Esophagus muscularis mucosa (tissue), 4 donors: ENCODE measurements around the gene P4HB. TPM values are rescaled to one million over a fixed set of nuclear protein-coding genes. Genes with fewer than 3 reads are reported as not detected.
A peak's percentile ranks its signal among the peaks of the same experiment; 100 is the strongest.

ENCODE experiments used
- DNase-seq: peaks from one replicate; pipeline ENCODE4 v3.0.0-alpha.2; 2017; ENCODE audit errors: extremely low spot score
- H3K27ac ChIP-seq, 4 donors: fragments of 200-600 bp; sonication (generic); replicated peaks in 1 of 4; 1 replicate in 3 of 4; 2 replicates in 1 of 4; pipeline ENCODE4 v1.5.1; 2016 to 2019; ENCODE audit warnings: mild to moderate bottlenecking in 1 of 4
- H3K27me3 ChIP-seq, 4 donors: fragments of 200-600 bp; sonication (generic); one replicate each; pipeline versions ENCODE4 v1.5.1 to v1.6.0; 2016 to 2019
- H3K36me3 ChIP-seq, 4 donors: fragments of 200-600 bp; sonication (generic); one replicate each; pipeline ENCODE4 v1.5.1; 2016 to 2019
- H3K4me1 ChIP-seq, 4 donors: fragments of 200-600 bp; sonication (generic); one replicate each; pipeline ENCODE4 v1.5.1; 2016 to 2019
- H3K4me3 ChIP-seq, 4 donors: fragments of 200-600 bp; sonication (generic); 1 replicate in 2 of 4; 2 replicates in 2 of 4; pipeline ENCODE4 v1.5.1; 2016 to 2019; ENCODE audit warnings: mild to moderate bottlenecking in 4 of 4, moderate library complexity in 1 of 4
- H3K9me3 ChIP-seq, 4 donors: fragments of 200-600 bp; sonication (generic); 1 replicate in 3 of 4; 2 replicates in 1 of 4; pipeline ENCODE4 v1.5.1; 2016 to 2019
- EP300 ChIP-seq: sonication (generic); formaldehyde crosslinking; IDR thresholded peaks from one replicate; pipeline ENCODE4 v1.6.1; 2017; ENCODE audit warnings: antibody characterized with exemption
- POLR2A ChIP-seq: fragments of 450-650 bp; IDR thresholded peaks from one replicate; pipeline ENCODE4 v1.6.1; 2017; ENCODE audit warnings: antibody characterized with exemption, moderate library complexity, mild to moderate bottlenecking, low read depth
- POLR2AphosphoS5 ChIP-seq, 2 donors: sonication (generic); formaldehyde crosslinking; IDR thresholded peaks; one replicate each; pipeline ENCODE4 v1.6.1; 2017; ENCODE audit warnings: antibody characterized with exemption in 2 of 2
- WGBS: methylation state at CpG from one replicate; pipeline ENCODE4 v1.1.5; 2018; 5-methylcytosine and 5-hydroxymethylcytosine counted together
- intact Hi-C: fragments of 100-400 bp; cut with DNase I; formaldehyde crosslinking; loops from one replicate; pipeline ENCODE4 v1.15.1; 2023
- total RNA-seq, 4 donors: library from RNA; depleted of rRNA; stranded (reverse); fragments of >200 nt; gene quantifications; one replicate each; pipeline versions ENCODE4 v1.1.0 to v1.2.1, GENCODE V29; 2016
- TF ChIP-seq, protein P1 (sequence below), 3 experiments: fragments of 200-600 bp in 2 of 3; fragments of 450-650 bp in 1 of 3; sonication (generic) in 2 of 3; IDR thresholded peaks; one replicate each; pipeline ENCODE4 v1.5.1; 2017 to 2019; ENCODE audit warnings: antibody characterized with exemption in 3 of 3, mild to moderate bottlenecking in 2 of 3, moderate library complexity in 1 of 3

The P4HB gene
- total RNA-seq, 4 donors from 2014 or later = 269 to 334 (median 313) TPM

DNA sequence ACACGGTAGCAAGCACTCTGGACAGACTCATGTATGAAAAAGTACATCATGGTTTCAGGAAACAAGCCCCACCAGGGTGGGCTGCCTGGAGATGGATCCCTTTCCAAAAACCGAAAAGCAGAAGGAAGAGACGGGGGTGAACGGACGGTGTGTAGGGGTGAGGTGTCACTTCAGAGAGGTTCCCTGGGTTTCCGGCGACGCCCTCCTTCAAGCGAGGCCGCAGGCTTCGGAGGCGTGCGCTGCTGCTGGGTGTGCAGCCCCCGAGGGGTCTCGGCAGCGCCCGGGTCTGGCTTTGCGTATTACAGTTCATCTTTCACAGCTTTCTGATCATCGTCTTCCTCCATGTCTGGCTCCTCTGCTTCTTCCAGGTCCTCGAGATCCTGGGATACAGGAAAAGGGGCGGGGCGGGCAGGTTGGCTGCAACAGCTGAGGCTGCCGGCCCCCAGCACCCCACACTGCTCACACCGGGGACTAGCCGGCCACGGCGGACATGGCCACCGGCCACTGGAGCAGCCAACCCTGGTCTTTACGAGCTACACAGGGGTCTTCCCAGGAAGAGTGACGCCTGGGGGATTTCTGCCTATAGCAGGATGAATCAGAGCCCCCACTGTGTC is 16.5 kb downstream of the P4HB start:
- no peaks in the 10 kb centered on the region for H3K9me3 ChIP-seq
- peaks cover 53 to 69% (median 64%) of the 10 kb centered on the region in 4 donors for H3K36me3 ChIP-seq
- intact Hi-C loops = no loop called here
- WGBS = 86% methylated on average over 27 of the region's 30 CpGs
- H3K4me3 ChIP-seq = no peak overlapping the region
- H3K4me1 ChIP-seq = peaks cover 0 to 7% (median 2%) of the 10 kb centered on the region in 4 donors
- TF ChIP-seq EP300 = no peak
- no peak for TF ChIP-seq POLR2A
- TF ChIP-seq, protein P1, sequence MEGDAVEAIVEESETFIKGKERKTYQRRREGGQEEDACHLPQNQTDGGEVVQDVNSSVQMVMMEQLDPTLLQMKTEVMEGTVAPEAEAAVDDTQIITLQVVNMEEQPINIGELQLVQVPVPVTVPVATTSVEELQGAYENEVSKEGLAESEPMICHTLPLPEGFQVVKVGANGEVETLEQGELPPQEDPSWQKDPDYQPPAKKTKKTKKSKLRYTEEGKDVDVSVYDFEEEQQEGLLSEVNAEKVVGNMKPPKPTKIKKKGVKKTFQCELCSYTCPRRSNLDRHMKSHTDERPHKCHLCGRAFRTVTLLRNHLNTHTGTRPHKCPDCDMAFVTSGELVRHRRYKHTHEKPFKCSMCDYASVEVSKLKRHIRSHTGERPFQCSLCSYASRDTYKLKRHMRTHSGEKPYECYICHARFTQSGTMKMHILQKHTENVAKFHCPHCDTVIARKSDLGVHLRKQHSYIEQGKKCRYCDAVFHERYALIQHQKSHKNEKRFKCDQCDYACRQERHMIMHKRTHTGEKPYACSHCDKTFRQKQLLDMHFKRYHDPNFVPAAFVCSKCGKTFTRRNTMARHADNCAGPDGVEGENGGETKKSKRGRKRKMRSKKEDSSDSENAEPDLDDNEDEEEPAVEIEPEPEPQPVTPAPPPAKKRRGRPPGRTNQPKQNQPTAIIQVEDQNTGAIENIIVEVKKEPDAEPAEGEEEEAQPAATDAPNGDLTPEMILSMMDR (IDR thresholded peaks at IDR 0.05) = no peak
- no peak for TF ChIP-seq POLR2AphosphoS5 (IDR thresholded peaks at IDR 0.05)
- no peak for DNase-seq
- H3K27ac ChIP-seq = no peak overlapping the region
- no peaks in the 10 kb centered on the region for H3K27me3 ChIP-seq

- H3K4me3 ChIP-seq = no peak overlapping the region
- WGBS = 84% methylated on average over 19 of the region's 21 CpGs
- no peaks in the 10 kb centered on the region for H3K27me3 ChIP-seq
- H3K36me3 ChIP-seq = peaks cover 51 to 61% (median 57%) of the 10 kb centered on the region in 4 donors
- TF ChIP-seq, protein P1 (IDR thresholded peaks at IDR 0.05) = no peak
- peak in 1 of 2 donors; percentile 13 for TF ChIP-seq POLR2AphosphoS5 (IDR thresholded peaks at IDR 0.05)
- peaks cover 0 to 7% (median 2%) of the 10 kb centered on the region in 4 donors for H3K4me1 ChIP-seq
- no peaks in the 10 kb centered on the region for H3K9me3 ChIP-seq
- H3K27ac ChIP-seq = peak overlapping the region in 1 of 4 donors; percentile 36
- intact Hi-C loops = no loop called here
- DNase-seq = no peak
These were observed 17.4 kb downstream of the P4HB start for GRCh38 chr17:81842725-81843504.

DNA sequence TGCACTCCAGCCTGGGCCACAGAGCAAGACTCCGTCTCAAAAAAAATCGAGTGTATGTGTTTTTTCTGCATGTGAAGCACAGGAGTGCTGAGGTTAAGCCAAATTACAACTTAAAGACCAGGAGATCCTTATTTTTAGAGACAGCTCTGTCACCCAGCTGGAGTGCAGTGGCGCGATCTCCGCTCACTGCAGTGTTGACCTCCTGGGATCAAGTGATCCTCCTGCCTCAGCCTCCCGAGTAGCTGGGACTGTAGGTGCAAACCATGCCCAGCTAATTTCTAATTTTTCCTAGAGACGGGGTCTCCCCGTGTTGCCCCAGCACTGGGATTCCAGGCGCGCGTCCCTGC is 18.0 kb downstream of the P4HB start:
- 91% methylated on average over 11 of the region's 11 CpGs for WGBS
- TF ChIP-seq POLR2AphosphoS5 (IDR thresholded peaks at IDR 0.05) = no peak
- TF ChIP-seq, protein P1 (IDR thresholded peaks at IDR 0.05) = no peak
- TF ChIP-seq POLR2A = no peak
- no peak for TF ChIP-seq EP300
- intact Hi-C loops = no loop called here
- peaks cover 46 to 55% (median 52%) of the 10 kb centered on the region in 4 donors for H3K36me3 ChIP-seq
- H3K4me1 ChIP-seq = peaks cover 0 to 7% (median 2%) of the 10 kb centered on the region in 4 donors
- no peak for DNase-seq
- no peaks in the 10 kb centered on the region for H3K9me3 ChIP-seq
- H3K27me3 ChIP-seq = no peaks in the 10 kb centered on the region
- no peak overlapping the region for H3K4me3 ChIP-seq
- H3K27ac ChIP-seq = peak overlapping the region in 1 of 4 donors; percentile 36

DNA sequence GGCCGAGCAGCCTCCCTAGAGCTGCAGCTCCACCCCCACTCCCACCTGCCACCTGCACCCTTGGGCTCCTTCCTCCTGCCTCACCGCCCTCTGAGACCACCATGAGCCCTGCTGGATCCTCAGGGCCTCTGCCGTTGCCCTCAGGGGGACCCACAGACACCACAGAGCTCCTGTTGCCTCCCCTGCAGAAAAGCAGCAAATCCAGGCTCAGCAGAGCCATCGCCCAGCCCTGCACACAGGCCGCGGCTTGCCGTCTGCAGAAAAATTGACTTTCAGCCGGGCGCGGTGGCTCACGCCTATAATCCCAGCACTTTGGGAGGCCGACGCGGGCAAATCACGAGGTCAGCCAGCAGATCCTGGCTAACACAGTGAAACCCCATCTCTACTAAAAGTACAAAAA is 18.5 kb downstream of the P4HB start:
- Histone ChIP-seq H3K9me3 (no peaks in the 10 kb centered on the region), H3K4me1 (peaks cover 0 to 7% (median 2%) of the 10 kb centered on the region in 4 donors), H3K4me3 (no peak overlapping the region), H3K27me3 (no peaks in the 10 kb centered on the region), H3K27ac (no peak overlapping the region), H3K36me3 (peaks cover 41 to 50% (median 47%) of the 10 kb centered on the region in 4 donors)
- WGBS = 97% methylated on average over 5 of the region's 15 CpGs
- TF ChIP-seq POLR2A = no peak
- no peak for TF ChIP-seq EP300
- TF ChIP-seq POLR2AphosphoS5 (IDR thresholded peaks at IDR 0.05) = no peak
- TF ChIP-seq, protein P1 (IDR thresholded peaks at IDR 0.05) = no peak
- no peak for DNase-seq
- intact Hi-C loops = no loop called here
